ENCODE results near the gene CMTM4. TPM values are rescaled to one million over a fixed set of nuclear protein-coding genes. Genes with fewer than 3 reads are reported as not detected.

The CMTM4 gene
- polyA plus RNA-seq, 1 donor from 2014 or later: 27.2 TPM

DNA sequence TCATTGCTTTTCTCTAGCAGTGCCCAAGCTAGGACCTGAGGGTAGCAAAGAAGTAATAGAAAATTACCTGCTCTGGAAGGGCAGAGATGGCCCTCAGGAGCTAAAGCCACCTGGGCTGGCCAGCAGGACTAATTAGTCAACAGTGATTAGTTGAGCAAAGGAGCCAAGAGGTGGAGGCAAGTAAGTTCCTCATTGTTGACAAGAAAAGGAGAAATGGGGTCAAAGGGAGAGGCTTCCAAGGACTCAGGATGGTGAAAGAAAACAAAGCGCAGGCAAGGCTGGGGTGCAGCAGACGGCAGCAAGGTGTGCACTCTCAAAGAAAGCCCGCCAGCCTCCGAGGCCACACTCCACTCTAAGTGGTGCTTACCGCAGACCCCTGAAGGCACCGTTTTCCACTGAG is 44.6 kb downstream of the CMTM4 start:
- H3K4me2 ChIP-seq (ENCODE audit: low read length): peak overlapping the region; percentile 68

GRCh38 chr16:66651474-66651765 is 45.1 kb downstream of the CMTM4 start:
- peak overlapping the region; percentile 56 for H3K9ac ChIP-seq (ENCODE audit: low read length)
- no peaks in the 10 kb centered on the region for H3K36me3 ChIP-seq (ENCODE audit: insufficient read depth, low read length)
- H3K79me2 ChIP-seq (replicated peaks; ENCODE audit: insufficient read depth, low read length): no peaks in the 10 kb centered on the region
- no peaks in the 10 kb centered on the region for H3K9me2 ChIP-seq (ENCODE audit: insufficient read depth, low read length)
- peak overlapping the region; percentile 64 for H3K4me3 ChIP-seq (ENCODE audit: low read length)
- peak overlapping the region; percentile 68 for H3K4me2 ChIP-seq (ENCODE audit: low read length)
- H3F3A ChIP-seq (ENCODE audit: insufficient read depth, low read length, poor library complexity, severe bottlenecking): peaks cover 7% of the 10 kb centered on the region
- peak overlapping the region; percentile 80 for H3K27ac ChIP-seq (ENCODE audit: low read length)
- TF ChIP-seq, protein P1, sequence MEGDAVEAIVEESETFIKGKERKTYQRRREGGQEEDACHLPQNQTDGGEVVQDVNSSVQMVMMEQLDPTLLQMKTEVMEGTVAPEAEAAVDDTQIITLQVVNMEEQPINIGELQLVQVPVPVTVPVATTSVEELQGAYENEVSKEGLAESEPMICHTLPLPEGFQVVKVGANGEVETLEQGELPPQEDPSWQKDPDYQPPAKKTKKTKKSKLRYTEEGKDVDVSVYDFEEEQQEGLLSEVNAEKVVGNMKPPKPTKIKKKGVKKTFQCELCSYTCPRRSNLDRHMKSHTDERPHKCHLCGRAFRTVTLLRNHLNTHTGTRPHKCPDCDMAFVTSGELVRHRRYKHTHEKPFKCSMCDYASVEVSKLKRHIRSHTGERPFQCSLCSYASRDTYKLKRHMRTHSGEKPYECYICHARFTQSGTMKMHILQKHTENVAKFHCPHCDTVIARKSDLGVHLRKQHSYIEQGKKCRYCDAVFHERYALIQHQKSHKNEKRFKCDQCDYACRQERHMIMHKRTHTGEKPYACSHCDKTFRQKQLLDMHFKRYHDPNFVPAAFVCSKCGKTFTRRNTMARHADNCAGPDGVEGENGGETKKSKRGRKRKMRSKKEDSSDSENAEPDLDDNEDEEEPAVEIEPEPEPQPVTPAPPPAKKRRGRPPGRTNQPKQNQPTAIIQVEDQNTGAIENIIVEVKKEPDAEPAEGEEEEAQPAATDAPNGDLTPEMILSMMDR (IDR thresholded peaks at IDR 0.05; ENCODE audit: poor library complexity, severe bottlenecking): no peak
- TF ChIP-seq MXI1 (conservative IDR thresholded peaks at IDR 0.05; ENCODE audit: poor library complexity, severe bottlenecking) (no peak), EZH2 (IDR thresholded peaks at IDR 0.05; ENCODE audit: borderline replicate concordance, insufficient read depth, low read length, poor library complexity, severe bottlenecking) (no peak)
- H2AFZ ChIP-seq (ENCODE audit: low read depth, low read length): peak overlapping the region; percentile 80
- no peaks in the 10 kb centered on the region for H3K9me3 ChIP-seq (ENCODE audit: low read length)
- H4K20me1 ChIP-seq (ENCODE audit: insufficient read depth): no peaks in the 10 kb centered on the region
- H3K27me3 ChIP-seq (ENCODE audit: insufficient read depth, low read depth, low read length): no peaks in the 10 kb centered on the region

More for the DNA sequence above, 44.6 kb downstream of the CMTM4 start:
- H3K27me3 ChIP-seq (ENCODE audit: insufficient read depth, low read depth, low read length): no peaks in the 10 kb centered on the region
- H2AFZ ChIP-seq (ENCODE audit: low read depth, low read length): no peak overlapping the region
- no peaks in the 10 kb centered on the region for H4K20me1 ChIP-seq (ENCODE audit: insufficient read depth)
- H3K36me3 ChIP-seq (ENCODE audit: insufficient read depth, low read length): no peaks in the 10 kb centered on the region
- H3K9ac ChIP-seq (ENCODE audit: low read length): peak overlapping the region; percentile 56
- TF ChIP-seq EP300 (conservative IDR thresholded peaks at IDR 0.05; ENCODE audit: poor library complexity, severe bottlenecking) (no peak), EZH2 (IDR thresholded peaks at IDR 0.05; ENCODE audit: borderline replicate concordance, insufficient read depth, low read length, poor library complexity, severe bottlenecking) (no peak), TAF1 (IDR thresholded peaks at IDR 0.05; ENCODE audit: low read depth) (no peak), RAD21 (conservative IDR thresholded peaks at IDR 0.05) (no peak)
- H3K4me3 ChIP-seq (ENCODE audit: low read length): peak overlapping the region; percentile 64
- peaks cover 7% of the 10 kb centered on the region for H3F3A ChIP-seq (ENCODE audit: insufficient read depth, low read length, poor library complexity, severe bottlenecking)
- no peaks in the 10 kb centered on the region for H3K9me3 ChIP-seq (ENCODE audit: low read length)
- H3K79me2 ChIP-seq (replicated peaks; ENCODE audit: insufficient read depth, low read length): no peaks in the 10 kb centered on the region
- peak overlapping the region; percentile 80 for H3K27ac ChIP-seq (ENCODE audit: low read length)
- H3K9me2 ChIP-seq (ENCODE audit: insufficient read depth, low read length): no peaks in the 10 kb centered on the region

DNA sequence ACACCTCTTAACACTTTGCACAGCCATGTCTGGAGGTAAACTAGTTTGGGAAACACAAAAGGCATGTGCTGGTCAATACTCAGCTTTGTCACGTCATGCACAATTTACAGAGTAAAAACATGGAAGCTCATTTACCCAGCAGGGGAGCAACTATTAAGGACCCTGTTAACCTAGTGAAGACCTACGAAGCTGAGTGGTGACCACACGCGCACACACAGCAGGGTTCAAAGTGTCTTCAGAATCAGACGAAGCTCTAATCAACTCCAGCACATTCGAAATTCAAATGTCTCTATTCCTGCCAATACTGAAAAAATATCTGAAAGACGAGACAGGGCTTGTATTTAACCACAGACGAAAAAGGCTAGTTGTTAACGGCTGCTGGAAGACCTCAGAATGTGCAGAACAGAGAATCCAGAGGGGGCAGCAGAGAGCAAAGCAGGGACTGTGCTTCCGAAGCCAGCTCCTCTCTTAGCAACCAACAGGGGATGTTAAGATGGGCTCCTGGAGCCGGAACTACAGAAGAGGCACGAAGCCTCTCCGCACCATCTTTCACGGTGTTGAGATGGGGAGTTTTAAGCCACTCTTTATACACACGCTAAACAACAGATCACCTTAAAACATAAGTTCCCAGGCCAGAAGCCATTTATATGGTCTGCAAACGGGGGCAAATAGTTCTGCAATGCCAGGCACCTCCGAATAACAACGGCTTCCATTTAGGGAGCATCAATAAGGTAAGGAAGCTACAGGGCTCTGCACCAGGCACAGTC is 45.7 kb downstream of the CMTM4 start:
- Histone ChIP-seq H3K79me2 (replicated peaks; ENCODE audit: insufficient read depth, low read length) (no peaks in the 10 kb centered on the region), H3K9me2 (ENCODE audit: insufficient read depth, low read length) (no peaks in the 10 kb centered on the region), H3K4me3 (ENCODE audit: low read length) (peak overlapping the region; percentile 64), H3K4me2 (ENCODE audit: low read length) (peak overlapping the region; percentile 68), H4K20me1 (ENCODE audit: insufficient read depth) (no peaks in the 10 kb centered on the region), H3K9me3 (ENCODE audit: low read length) (no peaks in the 10 kb centered on the region), H3K36me3 (ENCODE audit: insufficient read depth, low read length) (no peaks in the 10 kb centered on the region), H3K9ac (ENCODE audit: low read length) (peak overlapping the region; percentile 56), H3F3A (ENCODE audit: insufficient read depth, low read length, poor library complexity, severe bottlenecking) (peaks cover 7% of the 10 kb centered on the region), H3K27me3 (ENCODE audit: insufficient read depth, low read depth, low read length) (no peaks in the 10 kb centered on the region), H2AFZ (ENCODE audit: low read depth, low read length) (peak overlapping the region; percentile 80), H3K27ac (ENCODE audit: low read length) (peak overlapping the region; percentile 80)
- TF ChIP-seq EZH2 (IDR thresholded peaks at IDR 0.05; ENCODE audit: borderline replicate concordance, insufficient read depth, low read length, poor library complexity, severe bottlenecking) (no peak), MXI1 (conservative IDR thresholded peaks at IDR 0.05; ENCODE audit: poor library complexity, severe bottlenecking) (peak; percentile 56), SMC3 (conservative IDR thresholded peaks at IDR 0.05; ENCODE audit: poor library complexity) (peak; percentile 75), TAF1 (IDR thresholded peaks at IDR 0.05; ENCODE audit: low read depth) (peak; percentile 42), REST (IDR thresholded peaks at IDR 0.05; ENCODE audit: borderline replicate concordance) (peak; percentile 31), POLR2AphosphoS5 (IDR thresholded peaks at IDR 0.05) (peak; percentile 66), RAD21 (conservative IDR thresholded peaks at IDR 0.05) (peak; percentile 77), EP300 (conservative IDR thresholded peaks at IDR 0.05; ENCODE audit: poor library complexity, severe bottlenecking) (peak; percentile 48)
- TF ChIP-seq, protein P1 (IDR thresholded peaks at IDR 0.05; ENCODE audit: poor library complexity, severe bottlenecking): peak; percentile 98
